GM12874 (cell line): Measurements from ENCODE around the gene KIAA1549.
A peak's percentile ranks its signal among the peaks of the same experiment; 100 is the strongest.

Source experiments
- CTCF ChIP-seq: IDR thresholded peaks from 2 replicates; pipeline ENCODE4 v1.5.1; 2011; ENCODE audit warnings: low read depth, mild to moderate bottlenecking, control low read depth, low read length, moderate library complexity; ENCODE audit not compliant: insufficient read depth

The KIAA1549 gene

GRCh38 chr7:138890499-138891445 is 90.4 kb downstream of the KIAA1549 start:
- no peak for TF ChIP-seq CTCF

- no peak for TF ChIP-seq CTCF
These were observed 91.3 kb downstream of the KIAA1549 start for GRCh38 chr7:138889582-138890498.

DNA sequence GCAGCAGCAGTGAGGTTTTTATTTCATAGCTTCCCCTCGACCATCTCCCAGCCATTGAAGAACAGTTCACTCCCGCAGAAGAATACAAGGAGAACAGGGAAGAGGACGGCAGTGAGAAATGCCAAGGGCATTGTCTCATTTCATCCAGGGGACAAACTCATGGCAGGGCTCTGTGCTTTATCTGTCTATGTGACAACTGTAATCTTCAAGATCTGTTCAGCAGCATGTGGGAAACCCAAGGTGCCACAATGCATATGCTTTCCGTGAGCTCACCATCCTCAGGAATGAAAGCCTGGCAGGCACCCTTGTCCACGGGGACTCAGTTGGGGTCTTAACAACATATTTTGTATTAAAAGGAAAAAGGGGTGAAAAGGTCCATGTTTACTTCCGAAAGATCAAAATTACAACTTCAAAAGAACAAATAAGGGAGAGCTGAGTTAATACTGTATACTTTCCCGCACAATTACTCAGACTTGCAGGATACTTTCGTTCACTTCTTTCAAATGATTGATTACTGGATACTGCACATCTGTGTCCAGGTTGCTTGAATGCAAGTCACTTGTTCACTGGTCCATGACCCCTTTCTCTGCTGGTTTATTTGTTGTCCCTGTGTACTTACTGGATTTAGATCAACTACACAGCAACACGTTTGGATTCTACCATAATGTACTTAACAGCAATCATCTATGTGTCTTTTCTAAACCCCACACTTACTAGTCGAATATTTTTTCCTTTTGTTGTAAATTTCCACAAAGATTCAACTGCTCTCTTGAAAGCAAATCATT is 93.1 kb downstream of the KIAA1549 start:
- no peak for TF ChIP-seq CTCF

DNA sequence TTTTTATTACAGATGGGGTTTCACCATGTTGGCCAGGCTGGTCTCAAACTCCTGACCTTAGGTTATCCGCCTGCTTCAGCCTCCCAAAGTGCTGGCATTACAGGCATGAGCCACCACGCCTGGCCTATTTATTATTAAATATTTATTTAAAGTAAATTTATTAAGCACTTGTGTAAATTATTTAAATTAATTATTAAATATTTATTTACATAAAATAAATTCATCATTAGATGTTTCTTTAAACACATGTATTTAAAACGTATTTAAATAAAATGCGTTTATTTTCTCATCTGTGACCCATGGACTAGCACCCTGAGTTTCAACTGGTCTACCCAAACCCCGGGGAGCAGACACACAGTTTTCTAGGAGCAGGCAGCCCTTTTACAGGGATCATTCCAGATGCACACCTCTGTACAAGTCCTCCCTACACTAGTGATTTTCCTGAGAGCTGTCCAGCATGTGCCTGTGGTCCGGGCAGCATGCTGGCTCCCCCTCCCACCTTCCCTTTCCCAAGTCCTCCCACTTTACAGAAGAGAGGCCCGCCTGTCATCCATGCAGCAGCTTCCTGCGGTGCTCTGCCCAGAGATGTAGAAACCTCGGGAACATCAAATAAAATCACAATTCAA is 94.0 kb downstream of the KIAA1549 start:
- TF ChIP-seq CTCF, result no peak

DNA sequence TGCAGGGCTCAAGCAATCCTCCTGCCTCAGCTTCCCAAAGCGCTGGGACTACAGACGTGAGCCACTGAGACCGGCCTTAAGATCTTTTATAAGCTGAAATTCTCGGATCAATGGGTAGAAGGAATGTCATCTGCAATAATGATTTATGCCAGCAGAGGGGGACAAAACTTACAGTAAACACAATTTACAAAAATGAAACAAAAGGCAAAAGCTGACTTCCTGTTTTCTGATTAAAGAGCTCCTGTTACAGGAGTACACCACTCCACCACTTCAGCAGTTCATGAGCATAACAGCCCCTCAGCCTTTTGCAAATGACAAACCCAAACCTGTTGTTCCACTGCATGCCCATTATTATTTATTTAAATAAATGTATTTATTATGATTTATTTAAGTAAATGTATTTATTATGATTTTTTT is 94.7 kb downstream of the KIAA1549 start:
- TF ChIP-seq CTCF, result peak; percentile 39; the same call in 1 of the 2 replicates

GRCh38 chr7:138885383-138886147 is 95.6 kb downstream of the KIAA1549 start:
- peak; percentile 31 for TF ChIP-seq CTCF
